ENCODE data around the gene PEAR1. TPM values are rescaled to one million over a fixed set of nuclear protein-coding genes. Genes with fewer than 3 reads are reported as not detected.
A peak's percentile ranks its signal among the peaks of the same experiment; 100 is the strongest.

The PEAR1 gene
- total RNA-seq, 4 donors from 2014 or later, result 11.2 to 21.9 (median 14.4) TPM

- Histone ChIP-seq H3K4me3 (replicated peaks in 1 of 3) (no peak overlapping the region), H3K27me3 (no peaks in the 10 kb centered on the region), H3K4me1 (peaks cover 15 to 32% of the 10 kb centered on the region in 2 donors), H3K9me3 (no peaks in the 10 kb centered on the region), H3K27ac (no peak overlapping the region), H3K36me3 (peaks cover 5 to 11% of the 10 kb centered on the region in 2 donors)
- TF ChIP-seq POLR2A (IDR thresholded peaks at IDR 0.05) (no peak), CTCF (IDR thresholded peaks at IDR 0.05) (no peak)
- 90 to 93% methylated on average over 2 of the region's 5 CpGs for WGBS, 2 donors
- intact Hi-C loops (cut with DNase I), result no loop called here
- DNase-seq, result no peak
These were observed 16.2 kb downstream of the PEAR1 start for GRCh38 chr1:156909671-156910070.

- Histone ChIP-seq H3K27ac (no peak overlapping the region), H3K4me1 (peaks cover 15 to 32% of the 10 kb centered on the region in 2 donors), H3K9me3 (no peaks in the 10 kb centered on the region), H3K36me3 (peaks cover 9 to 14% of the 10 kb centered on the region in 2 donors), H3K27me3 (no peaks in the 10 kb centered on the region), H3K4me3 (replicated peaks in 1 of 3) (no peak overlapping the region)
- WGBS, 2 donors, result 41 to 43% methylated on average over 8 to 14 of the region's 18 CpGs
- no peak for TF ChIP-seq POLR2A (IDR thresholded peaks at IDR 0.05)
- peak in 5 of 6 experiments; percentile 42 to 77 (median 65) for TF ChIP-seq CTCF (IDR thresholded peaks at IDR 0.05)
- intact Hi-C loops (cut with DNase I), result no loop called here
- peak; percentile 28 to 40 for DNase-seq
These were observed 16.8 kb downstream of the PEAR1 start for GRCh38 chr1:156910309-156910782.

GRCh38 chr1:156911577-156912298, 18.2 kb downstream of the PEAR1 start:
- TF ChIP-seq POLR2A (IDR thresholded peaks at IDR 0.05) (no peak), CTCF (IDR thresholded peaks at IDR 0.05) (no peak)
- Histone ChIP-seq H3K4me1 (peaks cover 15 to 32% of the 10 kb centered on the region in 2 donors), H3K36me3 (peaks cover 9 to 12% of the 10 kb centered on the region in 2 donors), H3K27ac (no peak overlapping the region), H3K27me3 (no peaks in the 10 kb centered on the region), H3K9me3 (no peaks in the 10 kb centered on the region), H3K4me3 (replicated peaks in 1 of 3) (no peak overlapping the region)
- WGBS, 2 donors, result 61 to 64% methylated on average over 6 of the region's 6 CpGs
- intact Hi-C loops (cut with DNase I), result no loop called here
- no peak for DNase-seq

GRCh38 chr1:156912310-156912709, 18.8 kb downstream of the PEAR1 start:
- TF ChIP-seq POLR2A (IDR thresholded peaks at IDR 0.05), result no peak
- TF ChIP-seq CTCF (IDR thresholded peaks at IDR 0.05), result peak in 1 of 6 experiments; percentile 14
- Histone ChIP-seq H3K9me3 (no peaks in the 10 kb centered on the region), H3K4me1 (peaks cover 15 to 32% of the 10 kb centered on the region in 2 donors), H3K36me3 (peaks cover 8 to 9% of the 10 kb centered on the region in 2 donors), H3K4me3 (replicated peaks in 1 of 3) (no peak overlapping the region), H3K27ac (peak overlapping the region in 1 of 3 donors; percentile 9), H3K27me3 (no peaks in the 10 kb centered on the region)
- WGBS, 2 donors, result 47% methylated on average over 2 of the region's 2 CpGs; no CpG with 5 or more reads in 1 of the 2 donors
- DNase-seq, result peak; percentile 59 to 60
- intact Hi-C loops (cut with DNase I), result no loop called here

All from thyroid gland (tissue), 4 donors.